Testis (tissue), 2 donors: ENCODE measurements around the gene NFILZ.

Source experiments
- CTCF ChIP-seq, 3 experiments: fragments of 450-650 bp in 2 of 3; fragments of 200-600 bp in 1 of 3; sonication (generic) in 1 of 3; IDR thresholded peaks; one replicate each; pipeline ENCODE4 v1.5.1; 2016 to 2019; ENCODE audit warnings: antibody characterized with exemption in 3 of 3, mild to moderate bottlenecking in 2 of 3, moderate library complexity in 1 of 3
- POLR2A ChIP-seq: fragments of 450-650 bp; IDR thresholded peaks from one replicate; pipeline ENCODE4 v1.6.1; 2017; ENCODE audit warnings: antibody characterized with exemption, mild to moderate bottlenecking, moderate library complexity

GRCh38 chr19:8611877-8612806, 18.3 kb upstream of the NFILZ start:
- TF ChIP-seq CTCF (IDR thresholded peaks at IDR 0.05) (no peak), POLR2A (no peak)
